ENCODE results near the gene WDR93. TPM values are rescaled to one million over a fixed set of nuclear protein-coding genes. Genes with fewer than 3 reads are reported as not detected.
"Not testable (repeated sequence)": the region's sequence is repeated elsewhere in the genome, so short reads cannot be mapped to it uniquely, and the experiment has no call there.

The WDR93 gene
- total RNA-seq, 1 experiment from 2014 or later: not detected

DNA sequence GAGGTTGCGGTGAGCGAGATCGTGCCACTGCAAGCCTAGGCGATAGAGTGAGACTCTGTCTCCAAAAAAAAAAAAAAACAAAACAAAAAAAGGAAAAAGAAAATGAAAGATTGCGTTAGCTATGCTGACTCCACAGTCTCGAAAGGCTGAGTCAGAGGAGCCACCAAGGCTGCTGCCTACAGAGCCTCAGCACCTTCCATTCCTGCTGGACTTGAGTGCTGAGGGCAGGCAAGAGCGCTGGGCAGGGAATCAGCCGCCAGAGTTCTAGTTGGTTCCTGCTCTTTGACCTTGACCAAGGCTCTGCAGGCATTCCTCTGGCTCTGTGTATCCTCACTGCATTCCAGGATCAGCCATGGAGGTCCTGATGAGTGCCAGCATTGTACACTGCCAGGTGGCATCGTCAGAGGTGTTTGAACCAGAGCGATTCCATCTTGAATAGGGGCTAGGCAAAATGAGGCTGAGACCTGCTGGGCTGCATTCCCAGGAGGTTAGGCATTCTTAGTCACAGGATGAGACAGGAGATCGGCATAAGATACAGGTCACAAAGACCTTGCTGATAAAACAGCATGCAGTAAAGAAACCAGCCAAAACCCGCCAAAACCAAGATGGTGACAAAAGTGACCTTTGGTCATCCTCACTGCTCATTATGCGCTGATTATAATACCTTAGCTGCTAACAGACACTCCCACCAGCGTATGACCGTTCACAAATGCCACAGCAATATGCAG, 91.4 kb downstream of the WDR93 start:
- H3K27me3 ChIP-seq (ENCODE audit: insufficient read depth, low read length): no peaks in the 10 kb centered on the region; the same call in 1 of the 2 replicates
- H2AFZ ChIP-seq (ENCODE audit: low read length): no peak overlapping the region
- H4K20me1 ChIP-seq (ENCODE audit: control insufficient read depth, insufficient read depth, insufficient read length): no peaks in the 10 kb centered on the region
- peak; percentile 41 for DNase-seq
- no peak overlapping the region for H3K4ac ChIP-seq (ENCODE audit: low read depth, low read length)
- 0 out of 2 replicates have a peak overlapping the region, but pooled peaks have one; percentile 24 for H2BK15ac ChIP-seq (ENCODE audit: low read depth, low read length)
- no peak overlapping the region for H3K14ac ChIP-seq (ENCODE audit: insufficient read depth, low read length)
- no peak overlapping the region for H4K91ac ChIP-seq (ENCODE audit: insufficient read length, low read depth, low read length)
- no peak overlapping the region for H2BK120ac ChIP-seq (ENCODE audit: low read depth, low read length, poor library complexity, severe bottlenecking)
- no peak overlapping the region for H3K56ac ChIP-seq (ENCODE audit: insufficient read length, low read depth, low read length)
- no peaks in the 10 kb centered on the region; a peak in 1 of 7 replicates for H3K36me3 Mint-ChIP-seq (ENCODE audit: insufficient read depth in 1 of 3, low read depth in 3 of 3)
- no CpG with 5 or more reads among the region's 15 CpGs for WGBS (ENCODE audit: extremely low coverage, insufficient read length, low lambda C conversion rate)
- H2BK20ac ChIP-seq (ENCODE audit: low read depth, low read length, poor library complexity, severe bottlenecking): no peak overlapping the region
- H3K4me2 ChIP-seq (ENCODE audit: insufficient read depth, insufficient read length, low read length): no peak overlapping the region
- H3K23ac ChIP-seq (ENCODE audit: insufficient read length, low read depth, low read length): no peak overlapping the region
- TF ChIP-seq, protein P1, sequence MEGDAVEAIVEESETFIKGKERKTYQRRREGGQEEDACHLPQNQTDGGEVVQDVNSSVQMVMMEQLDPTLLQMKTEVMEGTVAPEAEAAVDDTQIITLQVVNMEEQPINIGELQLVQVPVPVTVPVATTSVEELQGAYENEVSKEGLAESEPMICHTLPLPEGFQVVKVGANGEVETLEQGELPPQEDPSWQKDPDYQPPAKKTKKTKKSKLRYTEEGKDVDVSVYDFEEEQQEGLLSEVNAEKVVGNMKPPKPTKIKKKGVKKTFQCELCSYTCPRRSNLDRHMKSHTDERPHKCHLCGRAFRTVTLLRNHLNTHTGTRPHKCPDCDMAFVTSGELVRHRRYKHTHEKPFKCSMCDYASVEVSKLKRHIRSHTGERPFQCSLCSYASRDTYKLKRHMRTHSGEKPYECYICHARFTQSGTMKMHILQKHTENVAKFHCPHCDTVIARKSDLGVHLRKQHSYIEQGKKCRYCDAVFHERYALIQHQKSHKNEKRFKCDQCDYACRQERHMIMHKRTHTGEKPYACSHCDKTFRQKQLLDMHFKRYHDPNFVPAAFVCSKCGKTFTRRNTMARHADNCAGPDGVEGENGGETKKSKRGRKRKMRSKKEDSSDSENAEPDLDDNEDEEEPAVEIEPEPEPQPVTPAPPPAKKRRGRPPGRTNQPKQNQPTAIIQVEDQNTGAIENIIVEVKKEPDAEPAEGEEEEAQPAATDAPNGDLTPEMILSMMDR (conservative IDR thresholded peaks at IDR 0.05): no peak
- H3K27me3 Mint-ChIP-seq (ENCODE audit: low read depth): peaks cover 51% of the 10 kb centered on the region
- H3K4me1 Mint-ChIP-seq: peaks cover 21 to 25% of the 10 kb centered on the region in 2 experiments
- no peak overlapping the region for H2AK5ac ChIP-seq (ENCODE audit: insufficient read length, low read length)
- no peaks in the 10 kb centered on the region for H3K9me3 ChIP-seq (ENCODE audit: control insufficient read depth, low read depth, low read length)
- no peak overlapping the region for H4K5ac ChIP-seq (ENCODE audit: insufficient read length, low read depth, low read length)
- no peak overlapping the region for H3K27ac ChIP-seq (ENCODE audit: insufficient read length, low read depth, low read length)
- peaks cover 6% of the 10 kb centered on the region for H3K4me1 ChIP-seq (ENCODE audit: insufficient read depth, low read length)
- H3K9me3 Mint-ChIP-seq: no peaks in the 10 kb centered on the region
- H3K9ac ChIP-seq (ENCODE audit: extremely low read depth, insufficient read length, low read length): no peak overlapping the region
- no peak overlapping the region for H2BK5ac ChIP-seq (ENCODE audit: insufficient read length, low read length)
- H3T11ph ChIP-seq (ENCODE audit: low read length): no peak overlapping the region
- no peaks in the 10 kb centered on the region for H3K23me2 ChIP-seq (ENCODE audit: insufficient read length, low read depth, low read length, poor library complexity, severe bottlenecking)
- peak overlapping the region in 1 of 3 experiments; percentile 53; a peak in 2 of 7 replicates for H3K27ac Mint-ChIP-seq
- no peaks in the 10 kb centered on the region for H3K79me2 ChIP-seq (ENCODE audit: insufficient read depth, low read length)
- no peak overlapping the region for H3K4me3 Mint-ChIP-seq
- H3K18ac ChIP-seq (ENCODE audit: insufficient read length, low read depth, low read length): no peak overlapping the region
- H3K79me1 ChIP-seq (ENCODE audit: insufficient read depth, low read depth, low read length, poor library complexity, severe bottlenecking): no peaks in the 10 kb centered on the region
- no peak overlapping the region for H2BK12ac ChIP-seq (ENCODE audit: insufficient read length, low read depth, low read length)
- H4K8ac ChIP-seq (replicated peaks; ENCODE audit: insufficient read length, low read depth, low read length): no peak overlapping the region

DNA sequence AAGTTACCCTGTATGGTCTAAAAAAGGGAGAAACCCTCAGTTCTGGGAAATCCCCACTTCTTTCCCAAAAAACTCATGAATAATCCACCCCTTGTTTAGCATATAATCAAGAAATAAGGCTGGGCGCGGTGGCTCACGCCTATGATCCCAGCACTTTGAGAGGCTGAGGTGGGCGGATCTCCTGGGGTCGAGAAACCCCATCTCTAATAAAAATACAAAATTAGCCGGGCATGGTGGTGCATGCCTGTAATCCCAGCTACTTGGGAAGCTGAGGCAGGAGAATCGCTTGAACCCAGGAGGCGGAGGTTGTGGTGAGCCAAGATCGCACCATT, 92.0 kb downstream of the WDR93 start:
- no CpG with 5 or more reads among the region's 9 CpGs for WGBS (ENCODE audit: extremely low coverage, insufficient read length, low lambda C conversion rate)
- peaks cover 46% of the 10 kb centered on the region for H3K27me3 Mint-ChIP-seq (ENCODE audit: low read depth)

More for the DNA sequence above, 92.0 kb downstream of the WDR93 start:
- H3K23me2 ChIP-seq (ENCODE audit: insufficient read length, low read depth, low read length, poor library complexity, severe bottlenecking); H4K8ac ChIP-seq (replicated peaks; ENCODE audit: insufficient read length, low read depth, low read length); H3K4ac ChIP-seq (ENCODE audit: low read depth, low read length); H3K4me3 Mint-ChIP-seq; H2AK5ac ChIP-seq (ENCODE audit: insufficient read length, low read length); H3T11ph ChIP-seq (ENCODE audit: low read length); H2BK15ac ChIP-seq (ENCODE audit: low read depth, low read length); H3K27ac Mint-ChIP-seq; H2AFZ ChIP-seq (ENCODE audit: low read length); H3K36me3 Mint-ChIP-seq (ENCODE audit: insufficient read depth in 1 of 3, low read depth in 3 of 3); H4K20me1 ChIP-seq (ENCODE audit: control insufficient read depth, insufficient read depth, insufficient read length); H3K27ac ChIP-seq (ENCODE audit: insufficient read length, low read depth, low read length); H2BK12ac ChIP-seq (ENCODE audit: insufficient read length, low read depth, low read length); H3K79me2 ChIP-seq (ENCODE audit: insufficient read depth, low read length); H3K9me3 ChIP-seq (ENCODE audit: control insufficient read depth, low read depth, low read length); H2BK120ac ChIP-seq (ENCODE audit: low read depth, low read length, poor library complexity, severe bottlenecking); H2BK5ac ChIP-seq (ENCODE audit: insufficient read length, low read length); H3K23ac ChIP-seq (ENCODE audit: insufficient read length, low read depth, low read length); H3K14ac ChIP-seq (ENCODE audit: insufficient read depth, low read length); H4K91ac ChIP-seq (ENCODE audit: insufficient read length, low read depth, low read length); H3K9ac ChIP-seq (ENCODE audit: extremely low read depth, insufficient read length, low read length); H4K5ac ChIP-seq (ENCODE audit: insufficient read length, low read depth, low read length); H3K79me1 ChIP-seq (ENCODE audit: insufficient read depth, low read depth, low read length, poor library complexity, severe bottlenecking); H3K27me3 ChIP-seq (ENCODE audit: insufficient read depth, low read length); H2BK20ac ChIP-seq (ENCODE audit: low read depth, low read length, poor library complexity, severe bottlenecking); H3K18ac ChIP-seq (ENCODE audit: insufficient read length, low read depth, low read length); H3K56ac ChIP-seq (ENCODE audit: insufficient read length, low read depth, low read length); H3K9me3 Mint-ChIP-seq; H3K4me2 ChIP-seq (ENCODE audit: insufficient read depth, insufficient read length, low read length); DNase-seq; H3K4me1 ChIP-seq (ENCODE audit: insufficient read depth, low read length): not testable (repeated sequence)
- peaks cover 21 to 24% of the 10 kb centered on the region in 2 experiments for H3K4me1 Mint-ChIP-seq
